HG02610 (cell line): ENCODE results near the gene B4GALT3.

ENCODE experiments used
- ATAC-seq: cut with Tn5 transposase; IDR thresholded peaks from one replicate; pipeline ENCODE4 v1.9.1; 2021; ENCODE audit warnings: mild to moderate bottlenecking, moderate library complexity; ENCODE audit not compliant: unreplicated experiment

Gene B4GALT3

GRCh38 chr1:161164901-161165610 is 12.3 kb downstream of the B4GALT3 start:
- ATAC-seq = no peak

- ATAC-seq = no peak
Observed at GRCh38 chr1:161163793-161164192, 13.5 kb downstream of the B4GALT3 start.

DNA sequence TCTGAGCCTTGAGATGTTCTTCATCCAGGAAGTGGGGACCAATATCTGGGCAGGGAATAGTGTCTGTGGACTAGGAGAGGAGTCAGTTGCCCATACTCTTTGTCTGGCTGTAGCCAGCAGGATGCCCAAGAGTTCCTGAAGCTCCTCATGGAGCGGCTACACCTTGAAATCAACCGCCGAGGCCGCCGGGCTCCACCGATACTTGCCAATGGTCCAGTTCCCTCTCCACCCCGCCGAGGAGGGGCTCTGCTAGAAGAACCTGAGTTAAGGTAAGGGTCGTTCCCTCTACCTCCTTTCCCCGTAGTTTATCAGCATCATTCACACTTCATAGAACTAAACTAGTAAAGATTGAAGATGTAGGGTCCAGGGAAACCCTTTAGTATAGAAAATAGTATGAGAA is 14.5 kb downstream of the B4GALT3 start:
- no peak for ATAC-seq

DNA sequence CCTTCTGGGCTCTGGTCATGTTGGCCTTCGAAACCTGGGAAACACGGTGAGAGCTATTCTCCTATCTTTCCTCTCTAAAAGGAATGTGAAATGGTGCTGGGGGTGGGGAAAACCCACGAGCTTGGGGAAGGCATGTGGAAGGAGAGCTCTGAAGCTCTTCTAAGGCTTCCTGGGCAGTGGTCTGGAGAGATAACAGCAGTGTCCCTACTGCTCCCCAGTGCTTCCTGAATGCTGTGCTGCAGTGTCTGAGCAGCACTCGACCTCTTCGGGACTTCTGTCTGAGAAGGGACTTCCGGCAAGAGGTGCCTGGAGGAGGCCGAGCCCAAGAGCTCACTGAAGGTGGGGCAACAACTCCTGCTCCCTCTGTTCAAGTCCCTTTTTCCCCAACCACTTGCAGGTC is 15.3 kb downstream of the B4GALT3 start:
- ATAC-seq = no peak

GRCh38 chr1:161161652-161162051 is 15.7 kb downstream of the B4GALT3 start:
- no peak for ATAC-seq

- ATAC-seq = no peak
Observed at GRCh38 chr1:161160671-161161145, 16.6 kb downstream of the B4GALT3 start.

GRCh38 chr1:161159913-161160243 is 17.4 kb downstream of the B4GALT3 start:
- ATAC-seq = no peak

DNA sequence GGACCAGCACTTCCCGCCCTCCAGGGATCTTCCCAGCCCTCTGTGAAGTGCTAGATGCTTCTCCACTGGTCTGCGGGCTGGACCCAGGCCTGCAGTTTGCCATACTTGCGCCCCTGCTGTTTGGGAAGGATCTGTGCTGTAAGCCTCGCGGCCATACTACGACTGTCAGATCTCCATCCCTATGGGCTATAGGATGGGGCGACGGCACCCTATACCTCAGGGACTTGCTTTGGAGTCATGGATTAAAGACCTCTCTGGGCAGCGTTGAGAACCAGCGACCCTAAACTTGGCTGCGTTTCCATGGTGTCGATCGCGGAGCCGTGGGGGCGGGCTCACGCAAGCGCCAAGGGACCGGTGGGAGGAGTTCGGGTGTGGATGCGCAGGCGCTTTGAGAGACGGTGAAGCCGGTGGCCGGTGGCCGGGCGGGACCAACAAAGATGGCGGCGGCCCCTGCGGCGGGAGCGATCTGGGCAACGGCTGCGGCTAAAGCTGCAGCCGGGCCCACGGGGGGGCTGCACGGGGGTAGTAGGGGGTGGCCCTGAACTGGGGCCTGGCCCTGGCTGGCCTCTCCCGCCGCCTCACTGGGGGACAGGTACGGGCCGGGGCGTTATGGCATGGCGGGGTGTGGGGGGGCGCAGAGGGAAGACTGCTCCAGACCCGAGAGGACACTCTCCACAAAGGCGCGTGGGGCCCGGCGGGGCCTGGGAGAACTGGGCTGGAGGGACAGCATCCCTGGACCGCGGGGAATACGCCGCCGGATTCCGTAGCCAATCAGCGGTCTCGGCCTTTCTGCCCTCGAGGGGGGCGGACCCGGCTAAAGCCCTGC is 18.0 kb downstream of the B4GALT3 start, which contains the start of gene USP21:
TSS of gene USP21 (plus strand) at position 414 of the 826 bp plus-strand sequence. CDS start 1,141 bp downstream, outside the sequence.
- peak; percentile 85 for ATAC-seq

DNA sequence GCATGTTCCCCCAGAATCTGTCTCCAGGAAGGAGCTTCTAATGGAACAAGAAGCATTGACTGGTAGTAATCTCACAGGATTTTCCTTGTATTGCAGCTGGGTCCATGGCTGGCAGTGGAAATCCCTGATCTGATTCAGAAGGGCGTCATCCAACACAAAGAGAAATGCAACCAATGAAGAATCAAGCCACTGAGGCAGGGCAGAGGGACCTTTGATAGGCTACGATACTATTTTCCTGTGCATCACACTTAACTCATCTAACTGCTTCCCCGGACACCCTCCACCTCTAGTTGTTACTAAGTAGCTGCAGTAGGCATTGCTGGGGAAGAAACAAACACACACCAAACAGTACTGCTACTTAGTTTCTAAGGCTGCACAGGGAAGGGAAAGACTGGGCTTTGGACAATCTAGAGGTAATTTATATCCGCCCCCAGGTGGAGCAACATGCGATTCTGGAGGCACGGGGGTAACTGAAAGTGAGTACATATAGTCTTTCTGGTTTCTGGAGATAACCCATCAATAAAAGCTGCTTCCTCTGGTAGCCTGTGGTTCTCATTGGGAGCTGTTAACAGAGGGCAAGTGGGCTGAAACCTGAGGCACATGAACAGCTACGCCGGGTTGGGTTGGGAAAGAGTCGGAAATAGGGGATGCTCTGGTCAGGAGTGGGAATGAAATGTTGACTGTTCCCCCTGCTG is 18.8 kb downstream of the B4GALT3 start:
- no peak for ATAC-seq

DNA sequence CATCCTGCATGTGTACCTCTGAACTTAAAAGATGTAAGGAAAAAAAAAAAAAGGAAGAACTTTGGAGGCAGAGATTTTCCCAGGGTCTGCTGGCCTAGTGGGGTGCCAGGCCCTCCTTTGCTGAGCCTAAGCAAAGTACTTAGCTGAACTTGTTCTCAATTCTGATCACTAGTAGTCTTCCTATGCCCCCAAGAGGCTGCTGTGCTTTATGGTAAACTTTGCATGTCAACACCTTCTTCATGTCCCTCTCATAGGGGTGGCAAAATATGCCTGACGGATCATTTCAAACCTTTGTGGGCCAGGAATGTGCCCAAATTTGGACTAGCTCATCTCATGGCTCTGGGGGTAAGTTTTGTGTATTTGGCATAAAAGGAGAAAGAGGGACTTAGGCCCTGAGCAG is 19.4 kb downstream of the B4GALT3 start:
- ATAC-seq = no peak

GRCh38 chr1:161153682-161154337 is 23.5 kb downstream of the B4GALT3 start, which contains the start of gene UFC1:
TSS of gene UFC1 (plus strand) at chr1:161153978. CDS start at chr1:161153998, 20 bp downstream.
- ATAC-seq = peak; percentile 88

- no peak for ATAC-seq
Observed at GRCh38 chr1:161153176-161153575, 24.1 kb downstream of the B4GALT3 start.

- ATAC-seq = no peak
Observed at GRCh38 chr1:161145832-161146231, 31.5 kb downstream of the B4GALT3 start.

GRCh38 chr1:161140755-161141400 is 36.4 kb downstream of the B4GALT3 start:
- ATAC-seq = no peak

DNA sequence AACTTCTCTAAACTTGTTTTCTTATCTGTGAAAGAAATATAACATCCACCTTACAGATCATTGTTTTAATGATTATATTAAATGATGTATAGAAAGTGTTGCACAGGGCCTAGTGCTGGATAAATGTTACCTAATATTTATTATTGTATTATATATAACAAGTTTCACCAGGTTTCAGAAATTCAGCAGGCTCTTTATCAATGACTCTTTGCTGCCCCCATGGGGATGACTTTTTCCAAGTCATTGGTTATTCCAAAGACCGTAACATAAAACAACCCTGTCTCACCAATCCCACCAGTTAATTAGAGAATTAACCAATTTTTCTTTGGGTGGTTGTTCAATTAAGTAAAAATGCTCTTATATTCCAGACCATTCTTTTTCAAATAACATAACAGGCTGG is 37.5 kb downstream of the B4GALT3 start:
- ATAC-seq = no peak

GRCh38 chr1:161138431-161138830 is 38.9 kb downstream of the B4GALT3 start:
- ATAC-seq = no peak

DNA sequence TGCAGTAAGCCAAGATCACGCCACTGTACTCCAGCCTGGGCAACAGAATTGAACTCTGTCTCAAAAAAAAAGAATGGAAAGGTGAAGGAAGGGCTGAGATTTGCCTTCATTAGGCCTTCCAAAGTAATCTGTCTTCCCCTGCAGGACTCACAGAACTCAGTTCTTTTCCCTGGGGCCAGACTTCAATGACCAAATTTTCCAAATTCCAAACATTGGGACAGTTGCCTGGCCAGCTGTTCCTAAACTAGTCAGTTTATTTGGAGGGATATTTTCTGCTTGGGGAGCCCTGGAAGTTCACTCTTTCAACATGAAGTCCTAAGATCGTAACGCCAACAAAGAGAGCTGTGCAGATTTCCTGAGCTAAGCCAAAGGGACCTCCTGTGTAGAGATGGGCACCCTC is 39.4 kb downstream of the B4GALT3 start:
- ATAC-seq = no peak

- no peak for ATAC-seq
Observed at GRCh38 chr1:161133220-161133740, 44.0 kb downstream of the B4GALT3 start.

- peak; percentile 95 for ATAC-seq
Observed at GRCh38 chr1:161132410-161133219, 44.7 kb downstream of the B4GALT3 start, which contains the start of gene DEDD. TSS of gene DEDD (minus strand) at chr1:161132667. CDS start at chr1:161124462, 8,205 bp downstream.
